ENCODE data around the gene WDFY4. TPM values are rescaled to one million over a fixed set of nuclear protein-coding genes. Genes with fewer than 3 reads are reported as not detected.

WDFY4 gene
- total and polyA plus RNA-seq, 8 donors: 2.8 to 23.6 (median 4.8) TPM

DNA sequence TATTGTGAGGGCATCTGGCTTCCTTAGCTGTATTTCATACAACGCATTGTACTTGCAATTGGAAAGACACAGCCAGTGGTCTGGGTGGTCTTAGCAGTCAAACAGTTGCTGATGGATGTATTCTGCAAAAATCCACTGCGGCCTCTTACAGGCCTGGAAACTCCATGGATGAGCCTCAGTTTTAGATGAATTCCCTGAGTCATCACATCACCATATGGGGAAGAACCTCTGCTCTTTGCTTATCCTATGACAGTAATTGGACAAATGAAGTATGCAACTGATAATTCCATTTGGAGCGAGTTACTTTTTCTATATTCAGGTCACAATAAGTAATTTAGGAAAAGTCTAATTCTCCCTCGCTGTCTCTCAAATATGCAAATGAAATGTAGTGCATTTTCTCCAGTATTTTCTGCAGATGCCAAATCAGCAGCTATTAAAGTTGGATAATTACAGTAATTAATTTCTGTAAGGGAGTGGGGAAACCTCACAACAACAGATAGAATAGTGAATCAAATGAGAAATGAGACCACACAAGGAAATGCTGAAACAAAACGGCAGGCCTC, 78.8 kb downstream of the WDFY4 start:
- no peaks in the 10 kb centered on the region for H3K27me3 ChIP-seq
- no peak overlapping the region for H3K4me3 ChIP-seq
- H3K27ac ChIP-seq: no peak overlapping the region
- H3K36me3 ChIP-seq: peaks cover 0 to 7% of the 10 kb centered on the region in 2 donors
- TF ChIP-seq, protein P1, sequence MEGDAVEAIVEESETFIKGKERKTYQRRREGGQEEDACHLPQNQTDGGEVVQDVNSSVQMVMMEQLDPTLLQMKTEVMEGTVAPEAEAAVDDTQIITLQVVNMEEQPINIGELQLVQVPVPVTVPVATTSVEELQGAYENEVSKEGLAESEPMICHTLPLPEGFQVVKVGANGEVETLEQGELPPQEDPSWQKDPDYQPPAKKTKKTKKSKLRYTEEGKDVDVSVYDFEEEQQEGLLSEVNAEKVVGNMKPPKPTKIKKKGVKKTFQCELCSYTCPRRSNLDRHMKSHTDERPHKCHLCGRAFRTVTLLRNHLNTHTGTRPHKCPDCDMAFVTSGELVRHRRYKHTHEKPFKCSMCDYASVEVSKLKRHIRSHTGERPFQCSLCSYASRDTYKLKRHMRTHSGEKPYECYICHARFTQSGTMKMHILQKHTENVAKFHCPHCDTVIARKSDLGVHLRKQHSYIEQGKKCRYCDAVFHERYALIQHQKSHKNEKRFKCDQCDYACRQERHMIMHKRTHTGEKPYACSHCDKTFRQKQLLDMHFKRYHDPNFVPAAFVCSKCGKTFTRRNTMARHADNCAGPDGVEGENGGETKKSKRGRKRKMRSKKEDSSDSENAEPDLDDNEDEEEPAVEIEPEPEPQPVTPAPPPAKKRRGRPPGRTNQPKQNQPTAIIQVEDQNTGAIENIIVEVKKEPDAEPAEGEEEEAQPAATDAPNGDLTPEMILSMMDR (IDR thresholded peaks at IDR 0.05): no peak
- intact Hi-C loops (cut with DNase I): no loop called here
- DNase-seq (no peak), ATAC-seq (no peak)
- H3K4me1 ChIP-seq: peaks cover 0 to 10% of the 10 kb centered on the region in 2 donors
- H3K9me3 ChIP-seq: no peaks in the 10 kb centered on the region

DNA sequence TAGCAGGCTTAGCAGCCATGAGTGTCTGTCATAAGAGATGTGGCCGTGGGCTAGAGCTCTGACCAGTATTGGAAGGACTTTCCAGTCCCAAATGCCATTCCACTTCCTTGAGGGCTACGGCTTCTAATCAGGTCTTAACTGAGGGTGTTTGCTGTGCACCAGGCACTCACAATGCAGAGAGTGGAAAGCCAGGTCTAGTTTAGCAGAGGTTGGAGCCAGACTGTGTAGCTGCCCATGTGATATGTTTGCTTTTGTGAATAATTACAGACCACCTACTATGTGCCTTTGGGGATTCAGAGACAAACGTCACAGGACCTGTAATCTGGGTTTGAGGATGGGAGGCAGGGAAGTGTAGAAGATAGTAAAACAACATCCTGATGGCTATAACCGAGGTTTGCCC, 79.8 kb downstream of the WDFY4 start:
- ATAC-seq (no peak), DNase-seq (no peak)
- Histone ChIP-seq H3K27me3 (no peaks in the 10 kb centered on the region), H3K4me3 (no peak overlapping the region), H3K27ac (no peak overlapping the region), H3K36me3 (peaks cover 0 to 7% of the 10 kb centered on the region in 2 donors), H3K4me1 (no peaks in the 10 kb centered on the region), H3K9me3 (no peaks in the 10 kb centered on the region)
- TF ChIP-seq, protein P1 (IDR thresholded peaks at IDR 0.05): no peak
- intact Hi-C loops (cut with DNase I): no loop called here

DNA sequence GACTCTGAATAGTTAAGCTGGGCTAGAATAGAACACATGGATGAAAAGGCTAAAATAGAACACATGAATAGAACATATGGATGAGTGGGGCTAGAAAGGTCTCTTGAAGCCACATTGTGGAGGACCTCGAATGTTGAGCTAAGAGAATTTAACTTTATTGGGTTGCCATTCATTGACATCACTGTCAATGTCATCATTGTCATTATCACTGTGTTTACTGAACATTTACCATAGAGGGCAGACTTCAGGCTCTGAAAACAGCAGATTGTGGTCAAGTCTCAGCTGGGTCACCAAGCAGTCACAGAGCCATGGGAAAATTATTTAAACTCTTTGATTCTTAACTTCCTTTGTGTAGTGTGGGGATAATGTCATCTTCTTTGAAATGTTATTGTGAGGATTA, 80.4 kb downstream of the WDFY4 start:
- intact Hi-C loops (cut with DNase I): no loop called here
- peaks cover 0 to 7% of the 10 kb centered on the region in 2 donors for H3K36me3 ChIP-seq
- DNase-seq: no peak
- TF ChIP-seq, protein P1 (IDR thresholded peaks at IDR 0.05): no peak
- no peak for ATAC-seq
- no peak overlapping the region for H3K27ac ChIP-seq
- H3K4me1 ChIP-seq: no peaks in the 10 kb centered on the region
- H3K4me3 ChIP-seq: no peak overlapping the region
- no peaks in the 10 kb centered on the region for H3K27me3 ChIP-seq
- H3K9me3 ChIP-seq: no peaks in the 10 kb centered on the region

DNA sequence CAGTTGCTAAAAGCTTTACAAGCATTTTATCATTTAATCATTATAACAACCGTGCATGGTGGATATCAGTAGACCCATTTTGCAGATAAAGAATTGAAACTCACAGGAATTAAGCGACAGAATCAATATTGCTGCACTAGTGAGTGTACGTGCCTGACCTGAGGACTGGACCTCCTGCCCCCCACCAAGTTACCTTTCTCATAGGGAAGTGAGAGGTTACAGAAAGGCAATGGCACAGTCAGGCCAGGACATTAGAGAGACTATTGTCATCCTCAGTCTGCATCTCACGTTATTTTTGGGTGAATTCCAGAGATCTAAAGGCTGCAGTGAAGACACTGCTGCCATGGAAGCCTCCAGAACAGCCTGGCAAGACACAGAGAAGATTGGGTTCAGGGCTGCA, 80.9 kb downstream of the WDFY4 start:
- H3K4me1 ChIP-seq: peaks cover 0 to 2% of the 10 kb centered on the region in 2 donors
- H3K27ac ChIP-seq: no peak overlapping the region
- H3K36me3 ChIP-seq: peaks cover 0 to 6% of the 10 kb centered on the region in 2 donors
- no peaks in the 10 kb centered on the region for H3K9me3 ChIP-seq
- H3K4me3 ChIP-seq: no peak overlapping the region
- DNase-seq (no peak), ATAC-seq (no peak)
- H3K27me3 ChIP-seq: no peaks in the 10 kb centered on the region
- TF ChIP-seq, protein P1 (IDR thresholded peaks at IDR 0.05): no peak
- intact Hi-C loops (cut with DNase I): no loop called here

DNA sequence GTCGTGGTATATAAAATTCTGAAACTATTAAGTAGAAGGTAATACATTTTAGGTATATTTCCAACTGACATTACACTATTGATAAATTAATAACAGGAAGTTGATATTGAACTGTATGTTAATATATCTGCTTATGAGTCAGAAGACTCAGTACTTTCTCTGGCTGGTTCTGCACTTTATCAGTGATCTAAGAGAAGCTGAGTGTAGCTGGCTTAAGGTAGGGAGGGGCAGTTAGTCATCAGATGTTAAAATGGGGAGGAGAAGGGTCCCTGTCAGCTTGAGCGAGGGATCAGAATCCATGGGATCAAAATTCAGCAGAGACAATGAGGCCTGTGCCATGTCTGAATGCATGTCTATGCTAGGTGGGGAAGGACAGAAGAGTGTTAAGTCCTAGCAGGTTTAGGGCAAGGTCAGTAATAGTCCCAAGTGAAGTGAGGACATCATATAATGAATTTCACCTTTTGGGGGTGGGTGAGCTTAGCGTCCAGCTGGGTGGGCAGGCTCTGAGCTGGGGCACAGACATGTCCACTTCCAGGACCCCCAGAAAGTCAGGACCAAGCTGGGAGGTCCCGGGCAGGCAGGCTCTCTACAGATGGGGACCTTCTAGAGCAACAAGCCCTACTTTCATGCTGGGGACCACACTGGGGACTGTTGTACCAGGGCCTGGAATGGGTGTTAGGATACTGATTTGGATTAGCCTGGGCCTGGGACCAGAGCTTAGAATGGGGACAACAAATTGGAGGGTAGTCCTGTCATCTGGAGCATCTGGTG, 82.9 kb downstream of the WDFY4 start:
- Histone ChIP-seq H3K4me3 (no peak overlapping the region), H3K27me3 (no peaks in the 10 kb centered on the region), H3K27ac (no peak overlapping the region), H3K36me3 (no peaks in the 10 kb centered on the region), H3K9me3 (no peaks in the 10 kb centered on the region), H3K4me1 (peaks cover 0 to 9% of the 10 kb centered on the region in 2 donors)
- no peak for ATAC-seq
- intact Hi-C loops (cut with DNase I): no loop called here
- TF ChIP-seq, protein P1 (IDR thresholded peaks at IDR 0.05): no peak
- DNase-seq: no peak

Data from left lung (tissue), 10 donors.